Prostate gland (tissue), 2 donors: ENCODE data around the gene RABAC1.

ENCODE experiments used
- POLR2A ChIP-seq: fragments of 450-650 bp; IDR thresholded peaks from one replicate; pipeline ENCODE4 v1.6.1; 2016; ENCODE audit warnings: antibody characterized with exemption, mild to moderate bottlenecking
- POLR2AphosphoS5 ChIP-seq: sonication (generic); formaldehyde crosslinking; IDR thresholded peaks from one replicate; pipeline ENCODE4 v1.6.1; 2017; ENCODE audit warnings: antibody characterized with exemption
- TF ChIP-seq, protein P1 (sequence below), 4 experiments: fragments of 200-600 bp in 2 of 4; fragments of 450-650 bp in 2 of 4; sonication (generic) in 2 of 4; IDR thresholded peaks; 1 replicate in 3 of 4; 2 replicates in 1 of 4; pipeline ENCODE4 v1.5.1; 2016 to 2019; ENCODE audit warnings: antibody characterized with exemption in 4 of 4, mild to moderate bottlenecking in 2 of 4, moderate library complexity in 2 of 4

DNA sequence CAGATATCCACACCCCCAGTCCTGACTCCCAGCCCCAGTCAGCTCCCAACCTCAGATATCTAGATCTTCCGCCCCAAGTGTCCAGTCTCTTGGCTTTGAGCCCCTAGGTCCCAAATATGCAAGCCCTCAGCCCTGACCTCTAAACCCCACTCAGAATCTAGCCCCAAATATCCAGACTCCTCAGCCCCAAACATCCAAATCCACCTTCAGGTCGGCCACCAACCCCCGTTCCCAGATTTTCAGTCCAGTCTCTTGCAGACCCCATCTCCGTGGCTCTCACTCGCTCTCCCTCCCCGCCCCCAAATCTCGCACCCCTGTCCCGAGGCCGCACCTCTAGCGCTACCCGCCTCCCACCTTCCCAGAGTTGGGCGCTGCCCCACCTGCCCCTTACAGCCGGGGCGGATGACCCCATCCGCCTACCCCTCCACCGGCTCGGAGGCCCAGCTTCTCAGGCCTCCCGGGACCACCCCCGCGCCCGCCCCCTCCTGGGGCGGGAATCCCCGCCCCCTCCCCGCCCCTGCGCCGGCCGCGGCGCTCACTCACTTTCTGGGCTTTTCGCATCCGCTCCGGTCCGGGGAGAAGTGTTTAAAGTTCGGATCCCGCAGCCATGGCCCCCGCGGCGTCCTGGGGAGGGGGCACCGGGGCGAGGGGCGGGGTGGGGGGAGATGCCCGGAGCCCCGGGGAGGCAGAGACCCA is 31.5 kb downstream of the RABAC1 start:
- TF ChIP-seq, protein P1, sequence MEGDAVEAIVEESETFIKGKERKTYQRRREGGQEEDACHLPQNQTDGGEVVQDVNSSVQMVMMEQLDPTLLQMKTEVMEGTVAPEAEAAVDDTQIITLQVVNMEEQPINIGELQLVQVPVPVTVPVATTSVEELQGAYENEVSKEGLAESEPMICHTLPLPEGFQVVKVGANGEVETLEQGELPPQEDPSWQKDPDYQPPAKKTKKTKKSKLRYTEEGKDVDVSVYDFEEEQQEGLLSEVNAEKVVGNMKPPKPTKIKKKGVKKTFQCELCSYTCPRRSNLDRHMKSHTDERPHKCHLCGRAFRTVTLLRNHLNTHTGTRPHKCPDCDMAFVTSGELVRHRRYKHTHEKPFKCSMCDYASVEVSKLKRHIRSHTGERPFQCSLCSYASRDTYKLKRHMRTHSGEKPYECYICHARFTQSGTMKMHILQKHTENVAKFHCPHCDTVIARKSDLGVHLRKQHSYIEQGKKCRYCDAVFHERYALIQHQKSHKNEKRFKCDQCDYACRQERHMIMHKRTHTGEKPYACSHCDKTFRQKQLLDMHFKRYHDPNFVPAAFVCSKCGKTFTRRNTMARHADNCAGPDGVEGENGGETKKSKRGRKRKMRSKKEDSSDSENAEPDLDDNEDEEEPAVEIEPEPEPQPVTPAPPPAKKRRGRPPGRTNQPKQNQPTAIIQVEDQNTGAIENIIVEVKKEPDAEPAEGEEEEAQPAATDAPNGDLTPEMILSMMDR (IDR thresholded peaks at IDR 0.05) = no peak
- TF ChIP-seq POLR2A = no peak
- no peak for TF ChIP-seq POLR2AphosphoS5
